ENCODE data around the gene MTUS2.

GRCh38 chr13:29522044-29522685 lies 702.0 kb downstream of the MTUS2 start:
- TF ChIP-seq CTCF (conservative IDR thresholded peaks at IDR 0.05; ENCODE audit: low read length) (no peak), EZH2phosphoT487 (IDR thresholded peaks at IDR 0.05; ENCODE audit: borderline replicate concordance) (no peak)
